ENCODE measurements around the gene SKAP2.

- TF ChIP-seq, protein P1, sequence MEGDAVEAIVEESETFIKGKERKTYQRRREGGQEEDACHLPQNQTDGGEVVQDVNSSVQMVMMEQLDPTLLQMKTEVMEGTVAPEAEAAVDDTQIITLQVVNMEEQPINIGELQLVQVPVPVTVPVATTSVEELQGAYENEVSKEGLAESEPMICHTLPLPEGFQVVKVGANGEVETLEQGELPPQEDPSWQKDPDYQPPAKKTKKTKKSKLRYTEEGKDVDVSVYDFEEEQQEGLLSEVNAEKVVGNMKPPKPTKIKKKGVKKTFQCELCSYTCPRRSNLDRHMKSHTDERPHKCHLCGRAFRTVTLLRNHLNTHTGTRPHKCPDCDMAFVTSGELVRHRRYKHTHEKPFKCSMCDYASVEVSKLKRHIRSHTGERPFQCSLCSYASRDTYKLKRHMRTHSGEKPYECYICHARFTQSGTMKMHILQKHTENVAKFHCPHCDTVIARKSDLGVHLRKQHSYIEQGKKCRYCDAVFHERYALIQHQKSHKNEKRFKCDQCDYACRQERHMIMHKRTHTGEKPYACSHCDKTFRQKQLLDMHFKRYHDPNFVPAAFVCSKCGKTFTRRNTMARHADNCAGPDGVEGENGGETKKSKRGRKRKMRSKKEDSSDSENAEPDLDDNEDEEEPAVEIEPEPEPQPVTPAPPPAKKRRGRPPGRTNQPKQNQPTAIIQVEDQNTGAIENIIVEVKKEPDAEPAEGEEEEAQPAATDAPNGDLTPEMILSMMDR (IDR thresholded peaks at IDR 0.05) = no peak
- TF ChIP-seq POLR2AphosphoS5 (IDR thresholded peaks at IDR 0.05; ENCODE audit: insufficient read depth in 1 of 2, low read depth in 1 of 2) = no peak
Measured at GRCh38 chr7:26842897-26843296, 21.5 kb downstream of the SKAP2 start.
